AML-193 (cell line): ENCODE data around the gene PLA2G4E.

Experiments used
- DNase-seq, 2 experiments: peaks; one replicate each; lab custom pipeline; 2025; lab: John Stamatoyannopoulos, UW

Gene PLA2G4E

DNA sequence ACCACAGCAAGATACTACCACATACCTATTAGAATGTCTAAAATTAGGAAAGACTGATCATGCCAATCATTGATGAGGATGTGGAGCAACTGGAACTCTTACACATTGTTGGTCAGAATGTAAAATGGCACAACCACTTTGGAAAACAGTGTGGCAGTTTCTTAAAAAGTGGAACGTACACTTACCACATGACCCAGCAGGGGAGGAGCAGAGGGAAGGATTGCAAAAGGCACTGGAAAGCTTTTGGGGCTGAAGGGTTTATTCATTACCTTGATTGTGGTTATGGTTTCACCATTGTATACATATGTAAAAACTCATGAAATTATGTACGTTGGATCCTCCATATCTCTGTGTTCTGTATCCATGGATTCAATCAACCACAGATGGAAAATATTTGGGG is 45.2 kb downstream of the PLA2G4E start:
- DNase-seq, result no peak

DNA sequence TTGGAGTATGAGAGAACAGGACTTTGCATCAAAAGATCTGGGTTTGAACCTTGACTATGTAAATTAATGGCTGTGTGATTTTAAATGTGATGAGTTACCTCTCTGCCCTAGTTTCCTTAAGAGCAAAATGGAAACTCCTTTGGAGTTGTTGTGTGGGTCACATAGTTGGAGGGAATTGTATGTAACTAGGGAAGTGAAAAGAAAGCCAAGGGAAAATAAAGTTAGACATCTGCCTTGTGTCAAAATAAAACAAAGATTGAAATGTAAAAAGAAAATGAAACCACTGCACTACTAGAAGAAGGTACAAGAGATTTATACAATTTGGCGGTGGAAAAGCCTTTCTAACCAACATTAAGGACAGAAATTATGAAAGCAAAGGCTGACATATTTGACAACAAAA is 46.8 kb downstream of the PLA2G4E start:
- DNase-seq, result no peak

DNA sequence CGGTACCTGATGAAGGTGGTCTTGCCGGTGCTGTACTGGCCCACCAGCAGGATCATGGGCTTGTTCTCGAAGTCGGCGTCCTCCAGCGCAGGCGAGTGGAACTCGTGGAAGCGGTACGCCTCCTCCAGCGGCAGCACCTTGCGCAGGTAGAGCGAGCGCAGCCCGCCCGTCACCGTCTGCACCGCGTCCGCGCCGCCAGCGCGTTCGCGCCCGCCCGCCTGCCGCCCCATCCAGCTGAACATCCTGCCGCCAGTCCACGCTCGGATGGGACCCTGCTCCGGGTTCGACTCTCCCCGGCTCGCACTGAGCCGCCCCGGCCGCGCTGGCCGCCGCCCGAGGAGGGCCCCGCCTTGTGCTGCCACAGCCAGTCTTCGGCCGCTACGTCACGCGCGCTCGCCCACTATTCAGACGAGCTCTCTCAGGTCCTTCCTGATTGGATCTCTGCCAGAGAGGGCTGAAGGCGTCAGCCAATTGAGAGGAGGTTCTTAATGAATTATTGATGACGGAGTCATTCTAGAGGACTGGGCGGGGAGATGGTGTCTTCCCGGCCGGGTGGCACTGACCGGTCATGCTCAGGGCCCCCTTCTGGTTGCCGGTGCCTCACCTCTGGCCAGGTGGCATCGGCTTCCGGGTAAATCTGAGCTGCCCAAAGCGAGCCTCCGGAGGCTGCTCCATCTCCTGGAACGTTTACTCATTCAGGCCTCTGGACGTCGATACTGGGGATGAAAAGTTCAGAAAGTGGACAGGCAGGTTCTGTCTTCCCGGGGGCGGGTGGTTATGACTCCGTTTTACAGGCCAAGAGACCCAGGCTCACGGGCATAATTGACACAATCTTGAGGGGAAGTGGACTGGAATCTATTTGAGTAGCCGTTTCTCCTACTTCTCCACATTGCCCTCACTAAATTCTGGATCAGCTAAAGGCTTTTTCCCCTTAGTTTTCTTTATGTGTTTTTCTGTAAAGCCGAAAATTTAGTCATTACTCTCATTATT is 48.3 kb downstream of the PLA2G4E start, which contains the start of gene EHD4:
EHD4 (minus strand) TSS at position 305 of the 990 bp plus-strand sequence; CDS start at position 242, 63 bp downstream.
- DNase-seq, result peak; percentile 81 to 88

DNA sequence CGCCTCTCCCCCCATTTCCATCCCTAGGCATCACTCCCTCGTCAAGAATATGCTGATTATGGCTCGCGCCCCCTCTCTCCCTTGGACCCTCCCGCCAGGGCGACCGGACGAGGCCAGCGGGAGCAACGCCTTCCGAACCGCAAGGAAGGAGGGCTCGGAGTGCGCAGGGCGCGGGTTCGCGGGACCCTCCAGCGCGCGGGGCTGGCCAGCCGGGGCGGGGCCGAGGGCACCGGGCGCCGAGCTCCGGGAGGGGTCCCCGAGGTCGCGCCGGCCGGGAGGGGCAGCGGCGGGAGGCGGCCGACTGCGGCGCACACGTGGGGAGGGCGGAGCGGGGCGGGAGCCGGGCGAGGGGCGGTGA is 49.0 kb downstream of the PLA2G4E start:
- DNase-seq, result no peak

DNA sequence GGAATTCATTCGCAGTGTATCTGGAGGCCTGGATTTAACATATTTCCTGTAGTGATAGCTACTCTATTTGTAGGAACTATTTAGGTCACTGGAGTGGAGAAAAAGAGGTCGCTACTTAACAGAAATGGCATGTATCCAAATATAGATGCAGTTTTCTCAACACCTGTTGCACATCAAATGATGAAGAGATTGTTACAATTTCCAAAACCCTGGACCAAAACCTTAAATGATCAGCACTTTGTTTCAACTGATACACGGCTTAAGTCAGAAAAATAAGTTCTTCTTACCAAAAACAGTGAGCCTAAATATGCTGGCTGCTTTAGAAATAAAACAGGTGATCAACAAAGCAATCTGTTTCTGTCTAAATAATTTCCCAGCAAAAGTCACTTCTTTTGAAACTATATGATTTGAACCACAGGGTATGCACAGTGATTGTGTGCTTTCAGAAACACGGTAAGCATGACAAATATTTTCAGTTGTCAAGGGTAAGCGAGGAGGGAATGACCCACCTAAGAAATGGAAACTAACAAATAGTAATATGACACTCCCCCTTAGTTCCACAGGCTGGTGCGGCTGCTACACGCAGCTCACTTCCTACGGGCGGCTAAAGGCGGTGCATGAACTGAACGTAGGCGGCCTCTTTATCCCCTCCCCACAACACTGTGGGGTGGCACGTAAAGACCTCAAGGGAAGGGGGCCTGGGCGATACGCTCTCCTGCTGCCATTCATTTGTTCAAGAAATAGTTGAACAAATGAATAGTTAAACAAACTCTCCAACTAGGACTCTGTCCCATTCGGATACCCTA is 49.5 kb downstream of the PLA2G4E start:
- DNase-seq, result peak; percentile 8 to 15

DNA sequence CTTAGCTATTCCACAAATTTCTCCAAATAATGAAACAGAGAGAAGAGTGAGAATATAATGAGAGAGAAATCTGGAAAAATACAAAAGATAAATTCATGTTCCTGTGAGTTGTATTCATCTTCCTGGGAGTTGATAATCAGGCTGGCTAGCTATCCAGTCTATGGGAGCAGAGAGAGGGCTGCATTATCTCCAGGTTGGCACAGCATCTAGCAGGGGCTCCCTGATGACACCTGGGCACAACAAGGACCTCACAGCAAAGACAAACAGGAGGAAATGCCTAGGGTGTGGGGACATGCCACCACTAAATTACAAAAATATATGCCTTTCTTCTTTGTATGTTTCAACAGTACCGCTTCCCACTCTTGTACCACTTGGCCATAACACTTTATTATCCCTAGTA is 50.4 kb downstream of the PLA2G4E start:
- no peak for DNase-seq

DNA sequence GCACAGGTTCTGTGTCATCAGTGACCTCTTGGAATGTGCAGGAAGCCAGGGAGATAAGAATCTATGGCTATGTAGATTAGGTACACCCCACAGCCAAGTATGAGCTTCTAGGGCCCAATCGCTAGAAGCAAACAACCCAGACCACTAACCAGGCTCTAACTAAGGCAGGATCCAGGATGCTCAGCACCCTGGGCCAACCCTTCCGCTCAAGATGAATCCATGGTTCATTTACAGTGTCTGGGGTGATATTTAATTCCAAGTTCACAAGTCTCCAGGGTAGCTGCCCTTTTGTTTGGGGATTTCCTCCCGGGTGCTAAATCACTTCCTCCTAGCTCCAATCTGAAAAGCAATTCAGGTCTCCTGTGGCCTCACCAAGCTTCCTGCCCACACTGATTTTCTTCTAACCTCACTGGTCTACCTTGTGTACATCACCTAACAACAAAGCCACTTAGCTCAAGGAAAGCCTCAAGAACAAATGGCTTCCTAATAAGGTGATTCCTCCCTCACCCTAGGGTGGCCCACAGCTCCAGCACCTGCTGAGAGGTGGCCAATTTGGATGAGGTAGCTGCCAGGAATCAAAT is 50.9 kb downstream of the PLA2G4E start:
- no peak for DNase-seq

DNA sequence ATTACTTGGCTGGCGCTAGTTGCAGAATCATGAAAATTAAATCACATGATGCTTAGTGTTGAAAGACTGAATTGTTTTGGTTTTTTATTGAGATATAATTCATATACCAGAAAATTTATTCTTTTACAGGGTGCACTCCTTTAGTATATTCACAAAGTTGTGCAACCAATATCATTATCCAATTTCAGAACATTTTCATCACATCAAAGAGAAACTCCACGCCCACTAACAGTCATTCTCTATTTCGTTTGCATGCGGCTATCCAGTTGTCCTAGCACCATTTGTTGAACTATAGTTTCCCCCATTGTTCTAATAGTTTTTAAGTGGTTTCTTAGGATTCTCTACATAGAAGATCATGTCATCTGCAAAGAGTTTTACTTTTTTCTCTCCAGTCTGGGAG is 52.1 kb downstream of the PLA2G4E start:
- no peak for DNase-seq

DNA sequence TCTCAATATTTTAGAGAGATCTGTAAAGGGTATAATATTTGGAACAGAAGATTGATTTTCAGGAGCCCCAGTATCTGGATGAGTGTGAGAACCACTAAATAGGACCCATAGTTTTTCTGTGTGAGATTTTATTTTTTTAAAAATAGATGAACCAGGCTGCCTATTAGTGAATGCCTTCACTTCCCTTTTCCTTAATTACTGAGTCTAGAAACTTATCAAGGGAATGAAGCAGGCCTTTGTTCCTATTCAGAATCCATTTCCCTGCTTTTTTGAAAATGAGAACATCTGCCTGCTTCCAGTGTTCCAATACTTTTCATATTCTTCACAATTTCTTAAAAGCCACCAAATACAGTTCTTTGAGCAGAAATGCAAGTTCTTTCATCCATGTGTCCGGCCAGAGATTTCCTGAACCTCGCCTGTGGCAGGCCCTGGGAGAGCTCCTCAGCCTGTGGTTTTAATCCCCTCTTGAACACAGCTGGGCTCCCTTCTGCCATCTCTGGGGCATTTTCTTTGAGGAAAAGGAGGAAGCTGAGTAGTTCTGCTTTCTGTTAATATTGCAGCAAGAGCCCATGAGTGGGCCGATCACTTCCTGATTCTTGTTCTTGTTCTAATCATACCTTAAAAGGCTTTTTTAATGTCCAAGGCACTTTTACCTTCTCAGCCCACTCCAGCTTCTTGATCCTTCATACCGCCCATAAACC is 53.2 kb downstream of the PLA2G4E start:
- peak; percentile 90 to 95 for DNase-seq

DNA sequence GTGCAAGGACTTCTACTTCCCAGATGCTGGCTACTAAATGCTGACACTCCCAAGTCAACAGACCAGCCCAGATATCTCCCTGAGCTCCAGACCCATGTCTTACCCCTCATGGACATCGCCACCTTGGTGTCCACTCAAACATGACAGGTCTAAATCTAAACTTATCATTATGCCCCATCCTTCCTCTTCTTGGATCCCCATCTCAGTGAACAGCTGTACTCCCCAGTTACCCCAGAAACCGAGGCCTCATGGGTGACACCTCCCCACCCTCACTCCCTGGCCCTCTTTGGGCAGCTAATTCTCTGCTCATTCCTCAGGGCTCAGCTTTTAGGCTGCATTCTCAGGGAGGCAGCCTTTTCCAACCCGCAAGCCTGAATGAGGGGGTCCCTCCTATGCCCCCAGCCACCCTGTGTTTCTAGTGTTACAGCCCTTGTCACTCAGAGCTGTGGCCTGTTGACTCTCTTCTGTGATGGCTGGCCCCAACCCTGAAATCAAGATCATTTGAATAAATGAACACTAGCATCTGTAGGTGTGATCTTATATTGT is 53.8 kb downstream of the PLA2G4E start:
- no peak for DNase-seq

DNA sequence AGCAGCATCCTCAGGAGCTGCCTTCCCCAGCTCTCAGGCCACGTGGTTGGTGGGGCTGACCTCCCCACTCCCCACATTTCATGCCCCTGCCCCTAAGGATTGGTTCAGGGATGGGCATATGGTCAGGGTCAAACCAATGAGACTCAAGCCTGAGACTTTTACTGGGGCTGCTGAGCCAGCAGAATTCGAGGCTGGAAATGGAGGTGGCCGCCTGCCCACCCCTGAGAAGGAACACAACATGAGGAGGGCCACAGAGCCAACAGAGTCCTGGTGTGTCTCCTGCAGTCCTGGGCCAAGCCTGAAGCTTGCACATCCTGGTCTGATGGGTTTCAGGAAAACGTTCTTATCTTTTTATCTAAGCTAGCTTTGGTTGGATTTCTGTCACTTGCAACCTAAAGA is 54.4 kb downstream of the PLA2G4E start:
- no peak for DNase-seq

DNA sequence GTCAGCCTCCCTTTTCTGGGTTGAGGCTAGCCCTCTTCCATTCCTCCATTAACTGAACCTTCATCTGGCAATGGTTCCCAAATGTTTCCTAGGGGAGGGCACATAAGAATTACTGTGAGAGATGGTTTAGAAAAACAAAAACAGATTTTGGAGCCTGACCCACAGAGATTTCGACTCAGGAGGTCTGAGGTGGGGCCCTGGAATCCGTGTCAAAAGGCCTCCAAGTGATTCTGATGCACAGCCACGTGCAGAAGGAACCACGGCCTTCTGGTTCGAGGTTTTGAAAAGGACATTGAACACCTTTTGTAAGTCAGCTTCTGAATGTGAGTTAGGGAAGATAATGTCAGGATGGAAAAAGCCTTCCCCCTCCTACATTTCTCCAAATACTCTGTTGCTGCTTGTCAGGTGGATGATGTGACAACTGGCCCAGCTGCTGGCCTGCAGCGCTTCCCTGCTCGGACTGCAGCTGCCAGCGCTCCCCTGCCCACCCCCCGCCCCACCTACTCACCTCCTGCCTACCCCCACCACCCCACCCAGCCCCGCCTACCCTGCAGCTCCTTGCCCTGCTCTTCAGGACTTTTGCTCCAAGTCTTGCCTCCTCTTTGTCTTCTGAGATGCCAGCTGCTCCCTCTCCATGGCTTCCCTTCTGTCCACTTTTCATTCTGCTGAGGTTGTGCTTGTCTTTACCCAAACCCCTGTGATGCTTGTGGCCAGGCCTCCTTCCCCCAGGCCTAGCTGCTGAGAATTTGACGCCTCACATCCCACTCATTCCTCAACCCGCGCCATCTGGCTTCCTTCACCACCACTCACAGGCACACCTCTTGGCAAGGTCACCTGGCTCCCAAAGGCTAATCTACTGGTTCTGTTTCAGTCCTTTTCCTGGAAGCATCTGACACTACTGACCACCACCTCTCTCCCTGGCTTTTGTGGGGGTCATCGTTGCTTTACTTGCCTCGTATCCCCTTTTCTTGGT is 55.1 kb downstream of the PLA2G4E start:
- DNase-seq, result no peak

DNA sequence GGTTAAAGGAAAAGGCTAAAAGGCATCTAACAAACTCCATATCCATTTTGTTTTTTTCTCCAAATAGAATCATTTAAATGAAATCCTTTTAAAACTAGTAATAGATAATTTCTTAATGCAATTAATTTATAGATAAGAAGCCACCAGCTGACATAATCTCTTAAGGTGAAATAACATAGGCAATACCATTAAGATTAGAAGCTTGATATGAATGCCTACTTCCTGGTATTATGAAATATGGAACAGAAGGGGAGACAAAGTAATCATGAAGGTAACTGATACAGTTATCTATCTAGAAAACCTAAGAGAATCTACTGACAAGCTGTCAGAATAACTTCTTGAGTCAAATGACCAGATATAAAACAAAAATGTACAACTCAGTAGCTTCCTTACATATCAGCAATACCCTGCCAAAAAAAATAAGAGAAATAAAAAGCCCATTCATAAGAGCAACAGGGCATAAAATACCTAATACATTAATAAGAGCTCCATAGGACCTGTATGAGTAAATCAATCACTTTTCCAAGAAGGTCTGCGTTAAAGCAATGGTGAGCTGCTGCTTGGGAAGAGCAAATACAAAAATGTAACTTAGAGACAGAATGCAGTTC is 59.1 kb downstream of the PLA2G4E start:
- DNase-seq, result no peak

DNA sequence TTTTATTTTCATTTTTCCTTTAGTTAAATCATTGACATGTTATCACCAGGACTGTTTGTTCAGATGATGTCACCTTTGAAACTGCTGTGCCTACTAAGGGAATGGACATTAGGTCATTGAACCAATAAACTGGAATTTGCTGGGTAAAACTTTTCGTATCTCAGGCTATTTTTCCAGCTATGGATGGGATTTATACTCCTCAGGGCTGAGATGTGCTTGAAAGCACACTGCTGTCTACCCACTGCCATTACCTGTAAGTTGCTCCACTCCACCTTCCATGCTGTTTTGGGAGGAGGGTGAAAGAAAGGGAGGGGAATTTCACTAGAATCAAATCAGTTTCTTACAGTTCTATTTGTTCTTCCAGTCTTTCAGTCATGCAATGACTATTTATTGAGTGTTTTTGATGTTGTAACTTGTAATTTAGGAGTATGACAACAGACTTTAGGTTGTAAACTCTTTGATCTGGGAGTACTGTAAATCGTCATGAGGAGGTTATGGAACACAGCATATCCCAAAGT is 59.8 kb downstream of the PLA2G4E start:
- DNase-seq, result no peak

DNA sequence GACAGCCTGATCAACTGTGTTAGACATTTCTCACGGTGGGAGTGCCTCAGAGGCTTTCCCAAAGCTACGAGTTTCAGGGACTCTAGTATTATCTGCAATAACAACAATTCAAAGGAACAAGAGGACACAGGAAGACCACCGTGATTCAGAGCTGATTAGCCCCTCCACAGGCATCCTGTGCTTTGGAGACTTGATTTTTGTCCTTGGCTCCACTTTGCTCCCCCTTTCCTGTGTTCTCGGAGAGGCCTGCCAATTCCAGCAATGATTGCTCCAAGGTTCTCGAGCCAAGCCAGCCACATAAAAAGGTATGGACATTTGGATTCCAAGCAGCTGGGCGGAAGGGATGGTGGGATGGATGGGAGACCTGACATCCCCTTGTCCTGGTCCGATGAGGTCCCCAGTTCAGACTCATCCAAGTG is 62.8 kb downstream of the PLA2G4E start:
- DNase-seq, result no peak

DNA sequence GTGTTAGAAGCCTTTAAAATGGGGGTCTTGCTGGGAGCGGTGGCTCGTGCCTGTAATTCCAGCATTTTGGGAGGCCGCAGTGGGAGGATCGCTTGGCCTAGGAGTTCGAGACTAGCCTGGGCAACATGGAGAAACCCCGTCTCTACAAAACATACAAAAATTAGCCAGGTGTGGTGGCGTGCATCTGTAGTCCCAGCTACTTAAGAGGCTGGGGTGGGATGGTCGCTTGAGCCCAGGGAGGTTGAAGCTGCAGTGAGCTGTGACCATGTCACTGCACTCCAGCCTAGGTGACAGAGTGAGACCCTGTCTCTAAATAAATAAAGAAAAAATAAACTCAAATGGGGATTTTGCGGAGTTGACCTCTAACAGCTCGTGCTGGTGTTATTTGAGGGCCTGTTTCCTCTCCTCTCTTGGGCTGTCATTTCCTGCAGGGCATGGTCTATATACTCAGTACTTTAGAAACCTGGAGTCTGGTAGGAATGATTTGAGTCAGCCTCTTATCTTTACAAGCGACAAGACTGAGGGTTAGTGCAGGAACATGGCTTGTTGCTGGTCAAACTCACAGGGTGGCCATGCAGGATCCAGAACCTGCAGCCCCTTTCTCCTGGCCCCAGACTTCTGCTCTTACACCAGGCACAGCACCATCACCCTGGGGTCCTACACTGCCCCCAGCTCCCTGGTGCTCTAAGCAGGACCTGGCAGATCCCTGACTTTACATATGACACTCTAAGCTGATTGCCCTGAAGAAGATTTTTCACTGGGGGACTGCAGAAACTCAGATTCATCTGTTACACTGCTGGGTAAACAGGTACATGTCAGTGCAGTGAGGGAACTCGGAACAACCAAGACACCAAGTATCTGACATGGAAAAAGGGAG is 63.6 kb downstream of the PLA2G4E start:
- DNase-seq, result no peak

DNA sequence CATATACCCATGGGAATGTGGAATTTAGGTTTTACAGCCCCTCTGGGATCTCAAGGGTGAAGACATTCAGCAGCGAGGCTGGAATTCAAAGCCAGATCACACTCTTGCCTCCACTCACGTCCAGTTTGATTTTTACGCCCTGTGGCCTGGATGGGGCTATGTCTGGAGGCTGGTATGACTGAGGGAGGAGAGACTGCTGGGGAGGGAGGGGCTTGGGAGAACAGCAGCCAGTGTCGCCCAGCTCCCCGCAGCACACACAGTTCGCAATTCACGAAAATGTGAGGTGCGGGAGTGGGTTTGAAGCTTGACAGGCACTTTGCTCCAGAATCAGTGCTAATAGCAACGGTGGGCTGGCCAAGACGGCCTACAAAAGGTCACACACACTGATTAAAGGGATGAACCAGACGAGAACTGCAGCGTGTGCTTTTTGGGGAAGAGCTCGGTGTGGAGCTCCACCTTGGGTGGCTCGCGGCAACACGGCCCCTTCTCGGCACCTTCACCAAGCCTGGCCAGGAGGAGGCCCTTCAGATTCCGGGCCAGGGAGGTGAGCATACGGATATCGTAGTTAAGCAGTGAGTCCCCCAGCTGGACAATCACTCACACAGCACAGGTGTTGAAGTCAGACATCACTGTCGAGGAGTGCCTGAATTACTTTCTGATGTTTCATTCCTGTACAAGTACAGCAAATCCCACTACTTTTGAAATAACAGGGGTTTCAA is 64.9 kb downstream of the PLA2G4E start:
- no peak for DNase-seq

DNA sequence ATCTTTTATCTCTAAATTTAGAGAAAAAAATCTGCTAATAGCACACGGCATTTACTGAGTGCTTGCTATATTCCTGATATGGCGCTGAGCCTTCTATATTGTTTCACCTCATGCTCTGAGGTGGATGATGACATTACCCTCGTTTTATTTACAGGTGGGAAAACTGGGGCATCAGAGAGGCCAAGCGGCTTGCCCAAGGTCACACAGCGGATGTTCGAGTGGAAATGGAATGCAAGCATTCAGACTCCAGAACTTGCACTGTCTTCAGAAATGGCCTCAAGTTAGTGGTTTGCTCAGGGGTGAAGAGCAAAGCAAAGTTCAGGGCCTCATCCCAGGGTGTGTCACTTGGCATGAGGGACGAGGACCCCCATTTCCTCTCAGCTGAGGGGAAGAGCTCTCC is 65.7 kb downstream of the PLA2G4E start:
- DNase-seq, result no peak
